ENCODE results near the gene CLEC16A. TPM values are rescaled to one million over a fixed set of nuclear protein-coding genes. Genes with fewer than 3 reads are reported as not detected.

Gene CLEC16A
- total RNA-seq, 1 donor from 2014 or later = 7.8 TPM

GRCh38 chr16:10957771-10958482 is 13.6 kb downstream of the CLEC16A start:
- H3K27me3 Mint-ChIP-seq (ENCODE audit: insufficient read depth, low read depth) = peaks cover 2% of the 10 kb centered on the region
- no peak overlapping the region for H3K4me3 ChIP-seq
- no peak overlapping the region for H3K27ac Mint-ChIP-seq
- no peak overlapping the region for H3K4me2 ChIP-seq
- H3K27ac ChIP-seq = no peak overlapping the region
- no peaks in the 10 kb centered on the region for H3K4me1 ChIP-seq
- no peaks in the 10 kb centered on the region for H3K36me3 Mint-ChIP-seq
- H3K9me3 ChIP-seq (ENCODE audit: low read depth) = no peaks in the 10 kb centered on the region
- H3K27me3 ChIP-seq = no peaks in the 10 kb centered on the region
- no peaks in the 10 kb centered on the region for H3K79me2 ChIP-seq (ENCODE audit: low read depth)
- H4K20me1 ChIP-seq (ENCODE audit: low read depth) = no peaks in the 10 kb centered on the region
- no peaks in the 10 kb centered on the region for H3K9me3 Mint-ChIP-seq
- no peak overlapping the region for H3K4me3 Mint-ChIP-seq
- no peak overlapping the region for H2AFZ ChIP-seq (replicated peaks)
- no peaks in the 10 kb centered on the region for H3K4me1 Mint-ChIP-seq
- H3K9ac ChIP-seq = no peak overlapping the region
- TF ChIP-seq CTCF (IDR thresholded peaks at IDR 0.05) (no peak), EZH2 (IDR thresholded peaks at IDR 0.05) (no peak), EZH2phosphoT487 (IDR thresholded peaks at IDR 0.05) (no peak)
- H3K36me3 ChIP-seq = no peaks in the 10 kb centered on the region
- no peaks in the 10 kb centered on the region for H3F3A ChIP-seq (ENCODE audit: low read depth)
- DNase-seq (ENCODE audit: low spot score) = no peak

GRCh38 chr16:10959161-10959560 is 14.8 kb downstream of the CLEC16A start:
- H3K79me2 ChIP-seq (ENCODE audit: low read depth) = no peaks in the 10 kb centered on the region
- H3K9ac ChIP-seq = no peak overlapping the region
- Mint-ChIP-seq H3K27ac (no peak overlapping the region), H3K27me3 (ENCODE audit: insufficient read depth, low read depth) (no peaks in the 10 kb centered on the region), H3K36me3 (no peaks in the 10 kb centered on the region), H3K4me3 (no peak overlapping the region), H3K9me3 (no peaks in the 10 kb centered on the region), H3K4me1 (peaks cover 2% of the 10 kb centered on the region)
- no peak for DNase-seq (ENCODE audit: low spot score)
- no peak overlapping the region for H2AFZ ChIP-seq (replicated peaks)
- no peaks in the 10 kb centered on the region for H3K36me3 ChIP-seq
- H3F3A ChIP-seq (ENCODE audit: low read depth) = no peaks in the 10 kb centered on the region
- H3K9me3 ChIP-seq (ENCODE audit: low read depth) = no peaks in the 10 kb centered on the region
- H3K4me1 ChIP-seq = no peaks in the 10 kb centered on the region
- no peak overlapping the region for H3K4me3 ChIP-seq
- H4K20me1 ChIP-seq (ENCODE audit: low read depth) = no peaks in the 10 kb centered on the region
- TF ChIP-seq CTCF (IDR thresholded peaks at IDR 0.05) = no peak
- no peak for TF ChIP-seq EZH2 (IDR thresholded peaks at IDR 0.05)
- no peak for TF ChIP-seq EZH2phosphoT487 (IDR thresholded peaks at IDR 0.05)
- no peak overlapping the region for H3K27ac ChIP-seq
- H3K4me2 ChIP-seq = no peak overlapping the region
- no peaks in the 10 kb centered on the region for H3K27me3 ChIP-seq

- no peaks in the 10 kb centered on the region for H3K9me3 Mint-ChIP-seq
- Histone ChIP-seq H3K9ac (no peak overlapping the region), H3K27ac (no peak overlapping the region), H3K27me3 (no peaks in the 10 kb centered on the region), H3K36me3 (no peaks in the 10 kb centered on the region), H3K9me3 (ENCODE audit: low read depth) (no peaks in the 10 kb centered on the region), H3K4me1 (no peaks in the 10 kb centered on the region), H3K4me2 (no peak overlapping the region), H4K20me1 (ENCODE audit: low read depth) (no peaks in the 10 kb centered on the region), H3K79me2 (ENCODE audit: low read depth) (no peaks in the 10 kb centered on the region), H3K4me3 (no peak overlapping the region), H2AFZ (replicated peaks) (no peak overlapping the region), H3F3A (ENCODE audit: low read depth) (no peaks in the 10 kb centered on the region)
- H3K4me1 Mint-ChIP-seq = peaks cover 5% of the 10 kb centered on the region
- DNase-seq (ENCODE audit: low spot score) = no peak
- H3K4me3 Mint-ChIP-seq = no peak overlapping the region
- no peak overlapping the region for H3K27ac Mint-ChIP-seq
- H3K27me3 Mint-ChIP-seq (ENCODE audit: insufficient read depth, low read depth) = no peaks in the 10 kb centered on the region
- H3K36me3 Mint-ChIP-seq = no peaks in the 10 kb centered on the region
- TF ChIP-seq EZH2 (IDR thresholded peaks at IDR 0.05) = no peak
- TF ChIP-seq CTCF (IDR thresholded peaks at IDR 0.05) = no peak
- no peak for TF ChIP-seq EZH2phosphoT487 (IDR thresholded peaks at IDR 0.05)
These were observed 16.9 kb downstream of the CLEC16A start for GRCh38 chr16:10961231-10961630.
